HG03575 (cell line): ENCODE results near the gene BARHL1.

ENCODE experiments used
- ATAC-seq: cut with Tn5 transposase; IDR thresholded peaks from one replicate; pipeline ENCODE4 v1.9.1; 2021; ENCODE audit not compliant: unreplicated experiment, insufficient number of reproducible peaks, low FRiP score; ENCODE audit errors: extremely low read depth

BARHL1 gene

GRCh38 chr9:132600326-132600984 lies 18.0 kb downstream of the BARHL1 start:
- ATAC-seq: no peak

GRCh38 chr9:132602207-132602606 lies 19.8 kb downstream of the BARHL1 start:
- no peak for ATAC-seq

DNA sequence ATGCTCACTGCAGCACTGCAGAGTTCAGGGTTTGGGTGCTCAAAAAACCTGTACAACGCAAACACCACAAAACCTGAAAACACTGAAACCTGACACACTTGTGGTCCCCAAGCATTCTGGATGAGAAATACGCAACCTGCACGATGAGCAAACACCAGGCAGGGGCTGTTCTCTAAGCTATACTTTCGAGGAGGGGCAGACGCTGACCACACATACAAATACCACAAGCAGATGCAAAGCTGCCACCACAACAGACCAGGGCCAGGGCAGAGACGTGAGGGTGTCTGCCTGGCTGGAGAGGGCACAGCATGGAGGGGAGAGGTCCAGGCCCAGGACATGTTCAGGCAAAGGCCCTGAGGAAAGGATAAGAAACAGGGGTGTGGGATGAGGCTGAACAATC lies 23.0 kb downstream of the BARHL1 start:
- ATAC-seq: no peak

DNA sequence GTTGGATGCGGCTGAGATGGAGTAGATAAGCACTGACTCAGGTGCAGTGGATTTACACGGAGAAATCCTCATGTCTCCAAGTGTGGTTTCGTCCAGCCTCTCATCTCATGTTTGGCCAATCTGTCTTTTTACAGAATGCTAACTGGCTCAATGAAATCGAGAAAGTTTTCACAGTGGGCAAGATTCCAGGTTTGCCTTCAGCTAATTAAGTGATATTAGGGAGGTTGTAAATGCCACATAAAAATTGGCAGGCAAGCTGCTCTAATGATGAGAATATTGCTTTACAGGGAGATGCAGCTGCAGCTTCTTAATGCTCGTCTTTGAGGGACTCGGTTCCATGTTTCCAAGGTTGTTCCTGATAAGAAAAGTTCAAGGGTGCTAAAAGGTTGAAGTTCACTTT lies 23.7 kb downstream of the BARHL1 start:
- ATAC-seq: no peak

DNA sequence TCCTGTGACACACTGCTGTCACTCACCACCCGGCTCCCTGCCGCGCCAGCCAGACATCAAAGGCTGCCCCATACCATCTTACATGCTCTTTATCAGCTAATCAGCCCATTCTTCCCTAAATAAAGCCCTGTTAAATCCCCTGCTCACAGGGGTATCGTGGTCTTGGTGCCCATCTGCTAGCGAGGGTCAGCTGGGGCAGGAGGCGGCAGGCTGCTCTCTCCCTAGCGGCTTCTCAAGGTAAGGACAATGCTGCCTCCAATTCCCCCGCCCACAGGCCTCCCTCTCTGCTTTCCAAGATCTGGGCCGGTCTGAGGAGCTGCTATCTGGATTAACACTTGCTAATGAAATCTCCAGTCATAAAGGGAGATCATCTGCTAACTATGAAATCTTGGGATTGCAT lies 26.8 kb downstream of the BARHL1 start:
- ATAC-seq: no peak

DNA sequence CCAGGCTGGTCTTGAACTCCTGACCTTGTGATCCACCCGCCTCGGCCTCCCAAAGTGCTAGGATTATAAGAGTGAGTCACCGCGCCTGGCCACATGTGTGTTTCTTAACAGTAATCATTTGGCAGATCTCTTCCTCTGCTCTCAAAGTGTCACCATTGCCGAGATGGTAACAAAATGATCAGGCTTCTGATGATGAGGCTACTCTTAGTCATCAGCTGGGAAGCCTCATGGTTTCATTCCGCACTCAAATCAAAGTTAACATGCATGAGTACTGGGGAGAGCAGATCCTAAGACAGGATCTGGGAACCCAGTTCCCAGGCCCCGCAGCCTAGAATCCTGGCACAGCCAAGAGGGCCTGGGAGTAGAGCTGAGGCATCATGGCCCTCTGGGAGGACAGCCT lies 27.4 kb downstream of the BARHL1 start:
- ATAC-seq: no peak

DNA sequence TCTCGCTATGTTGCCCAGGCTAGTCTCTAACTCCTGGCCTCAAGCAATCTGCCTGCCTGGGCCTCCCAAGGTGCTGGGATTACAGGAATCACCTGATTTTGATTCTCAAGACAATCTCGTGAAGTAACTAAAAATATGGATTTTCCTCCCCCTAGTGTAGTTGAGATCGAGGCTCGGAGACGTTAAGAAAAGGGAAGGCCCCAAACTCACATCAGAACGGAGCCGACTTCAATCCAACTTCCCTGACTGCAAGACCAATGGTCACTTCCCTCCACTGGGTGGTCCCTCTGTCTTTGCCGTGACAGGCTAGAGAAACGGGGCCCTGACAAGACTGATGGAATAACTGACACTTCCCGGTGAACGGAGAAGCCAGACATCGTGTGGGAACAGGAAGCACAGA lies 28.3 kb downstream of the BARHL1 start:
- ATAC-seq: no peak

DNA sequence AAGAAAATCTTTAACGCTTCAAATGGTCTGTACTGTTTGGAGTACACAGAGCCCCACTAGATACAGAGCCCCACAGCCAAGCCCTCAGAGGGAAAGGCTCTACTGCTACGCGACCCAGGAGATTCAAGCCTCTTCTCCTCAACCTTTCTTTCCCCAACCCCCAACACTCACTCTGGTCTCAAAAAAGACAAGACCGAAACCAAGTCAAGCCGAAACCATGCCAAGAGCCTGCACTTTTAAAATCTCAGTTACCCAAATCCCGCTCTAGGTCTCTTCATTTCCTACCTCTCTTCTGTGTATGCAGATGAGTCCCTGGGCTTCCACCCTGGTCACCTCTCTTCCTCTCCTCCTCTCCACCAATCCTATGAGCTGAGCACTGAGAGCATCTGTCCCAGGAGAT lies 31.9 kb downstream of the BARHL1 start:
- no peak for ATAC-seq

DNA sequence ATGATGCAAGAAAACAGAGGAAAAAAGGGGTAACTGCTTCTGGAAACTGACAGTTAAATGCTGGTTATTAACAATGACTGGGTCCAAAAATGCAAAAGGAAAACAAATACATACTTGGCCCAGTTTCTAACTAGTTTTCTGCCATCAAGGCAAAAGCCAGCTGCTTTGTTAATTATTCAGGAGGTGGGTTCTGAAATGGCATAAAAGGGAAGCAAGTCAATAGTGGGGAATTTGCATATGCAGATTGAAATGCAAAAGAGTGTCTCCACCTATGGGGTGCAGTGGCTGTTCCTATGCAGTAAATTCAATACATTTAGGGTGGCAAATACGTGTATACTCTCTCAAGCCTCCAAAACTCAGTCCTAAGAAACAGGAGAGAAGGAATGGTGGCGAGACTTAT lies 33.4 kb downstream of the BARHL1 start:
- ATAC-seq: no peak

DNA sequence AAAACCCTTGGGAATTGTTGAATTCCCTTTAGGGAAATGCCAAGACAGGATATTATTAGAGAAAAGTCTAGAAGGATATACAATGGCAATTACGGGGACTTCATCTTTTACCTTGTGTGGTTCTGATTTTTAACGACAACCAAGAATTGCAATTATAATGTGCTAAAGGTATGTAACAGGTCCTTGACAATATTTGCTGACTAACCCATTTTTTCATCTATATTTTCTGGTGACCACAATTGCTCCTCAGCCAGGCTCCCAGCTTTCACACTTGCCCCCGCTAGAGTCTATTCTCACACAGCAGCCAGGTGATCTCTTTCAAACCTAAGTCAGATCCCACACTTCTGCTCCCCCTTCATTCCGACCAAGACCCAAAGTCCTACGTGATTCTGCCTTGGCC lies 34.3 kb downstream of the BARHL1 start:
- no peak for ATAC-seq

DNA sequence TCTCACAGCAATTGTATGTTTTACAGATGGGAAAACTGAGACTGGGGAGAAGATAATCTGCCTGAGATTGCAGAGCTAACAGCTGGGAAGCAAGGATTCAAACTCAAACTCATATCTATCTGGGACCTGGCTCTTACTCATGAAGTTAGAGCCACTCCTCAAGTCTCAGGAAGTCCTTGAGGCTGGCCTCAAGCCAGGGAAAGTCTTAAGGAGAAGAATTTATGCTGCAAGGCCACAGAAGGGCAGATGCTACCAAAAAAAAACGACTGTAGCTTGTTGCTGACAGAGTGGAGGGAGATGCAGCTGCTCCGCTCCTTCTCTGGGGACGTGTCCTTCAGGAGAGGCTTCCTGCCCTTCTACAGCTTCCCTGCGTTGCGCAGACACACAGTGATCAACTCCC lies 39.8 kb downstream of the BARHL1 start:
- ATAC-seq: no peak

DNA sequence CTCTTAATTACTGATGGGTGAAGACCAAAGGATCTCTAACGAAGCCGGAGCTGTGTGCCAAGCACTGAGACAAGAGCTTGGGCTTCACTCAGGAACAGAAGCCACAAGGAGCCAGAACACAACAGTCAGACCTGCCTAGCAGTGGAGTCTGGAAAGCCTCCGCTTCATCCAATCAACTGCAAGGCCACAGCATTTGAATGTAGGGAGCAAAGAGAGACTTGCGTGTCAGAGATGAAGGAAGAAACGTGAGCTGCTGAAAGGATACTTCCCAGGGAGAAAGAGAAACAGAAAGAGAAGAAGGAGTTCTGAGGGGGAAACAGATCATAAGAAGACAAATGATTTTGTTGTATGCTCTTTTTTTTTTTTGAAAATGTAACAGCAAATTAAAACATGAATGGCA lies 43.9 kb downstream of the BARHL1 start:
- ATAC-seq: no peak

DNA sequence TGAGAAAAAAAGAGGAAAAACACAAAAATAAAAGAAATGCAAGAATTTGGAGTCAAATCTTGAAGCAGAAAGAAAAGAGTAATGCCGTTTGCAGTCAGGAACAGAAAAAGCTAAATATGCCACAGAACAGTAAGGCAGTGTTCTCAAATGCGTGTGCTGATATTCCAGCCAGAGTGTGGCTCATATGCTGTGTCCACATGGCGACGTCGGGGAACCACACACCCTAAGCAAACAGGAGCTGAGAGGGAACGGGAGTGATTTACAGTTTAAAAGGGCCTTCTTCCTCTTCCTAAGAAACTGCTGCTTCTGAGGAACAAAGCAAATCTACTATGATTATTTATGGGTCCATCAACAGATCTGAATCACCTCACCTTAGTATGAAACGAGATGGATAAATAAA lies 44.7 kb downstream of the BARHL1 start:
- no peak for ATAC-seq

DNA sequence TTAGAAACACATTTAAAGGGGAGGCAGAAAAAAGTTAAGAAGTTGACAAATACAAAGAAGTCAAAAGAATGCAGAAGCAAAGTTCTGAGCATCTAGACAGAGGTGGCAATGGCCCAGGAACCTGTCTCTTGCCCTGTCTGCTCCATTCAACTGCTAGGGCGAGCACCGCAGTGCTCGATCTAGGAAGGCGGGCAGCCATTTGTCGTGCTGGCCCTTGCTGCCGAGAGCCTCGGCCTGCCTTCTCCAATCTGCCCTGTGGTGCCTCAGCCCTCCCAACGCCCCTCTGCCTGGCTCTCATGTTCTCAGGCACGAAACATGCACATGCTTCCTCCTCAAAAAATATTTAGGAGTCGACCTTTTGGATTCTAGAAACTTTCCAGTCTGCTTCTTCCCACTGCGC lies 45.2 kb downstream of the BARHL1 start:
- no peak for ATAC-seq

DNA sequence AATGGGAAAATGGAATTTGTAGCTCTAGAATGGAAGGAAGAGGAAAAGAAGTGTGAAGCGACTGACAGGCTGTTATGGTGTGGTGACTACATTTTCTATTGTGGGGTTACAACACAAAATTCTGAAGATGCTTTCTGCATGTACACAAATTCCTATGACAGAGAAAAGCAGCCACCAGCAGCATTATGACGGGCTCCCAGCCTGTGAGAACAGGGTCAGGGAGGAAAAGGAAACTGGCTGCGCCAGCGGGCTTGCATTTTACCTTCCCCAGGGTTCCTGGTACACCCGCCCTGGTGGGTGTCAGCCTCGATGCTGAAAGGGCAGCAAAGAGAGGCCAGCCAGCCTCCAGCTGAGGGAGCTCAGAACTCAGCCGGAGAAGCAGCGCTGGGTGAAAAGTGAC lies 46.3 kb downstream of the BARHL1 start:
- ATAC-seq: no peak

GRCh38 chr9:132630116-132630515 lies 47.7 kb downstream of the BARHL1 start:
- ATAC-seq: no peak

GRCh38 chr9:132630811-132631210 lies 48.4 kb downstream of the BARHL1 start:
- no peak for ATAC-seq

- no peak for ATAC-seq
Observed at GRCh38 chr9:132631280-132631679, 48.9 kb downstream of the BARHL1 start.

GRCh38 chr9:132631685-132632084 lies 49.3 kb downstream of the BARHL1 start:
- no peak for ATAC-seq

DNA sequence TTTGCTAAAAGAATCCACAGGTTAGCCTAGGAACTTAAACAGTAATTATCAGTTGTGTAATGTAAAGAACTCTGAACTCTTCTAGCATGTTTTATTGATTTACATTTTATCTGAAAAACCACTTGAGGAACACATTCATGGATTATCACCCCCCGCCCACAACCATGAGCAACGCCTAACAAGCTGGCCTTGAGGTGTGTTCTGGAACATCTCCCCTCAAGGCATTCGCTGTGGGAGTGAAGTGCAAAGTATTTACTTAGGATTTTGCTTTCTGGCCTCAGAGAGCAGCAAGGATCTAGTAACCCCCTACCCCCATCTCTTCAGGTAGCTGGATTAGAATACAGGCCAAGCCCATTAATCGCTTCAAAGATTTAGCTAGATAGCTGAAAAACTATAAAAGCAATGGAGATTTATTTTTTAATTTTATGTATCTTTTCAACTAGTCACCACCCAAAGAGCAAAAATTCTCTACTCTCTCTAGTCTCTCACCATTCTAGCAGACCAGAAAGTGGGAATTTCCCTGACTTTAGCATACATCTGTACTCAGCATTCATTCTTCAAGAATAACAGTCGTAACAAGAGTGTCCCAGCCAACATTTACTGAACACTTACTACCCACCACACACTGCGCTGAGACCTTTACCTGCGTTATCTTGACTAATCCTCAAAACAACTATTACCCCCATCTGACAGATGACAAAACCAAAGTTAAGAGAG lies 50.2 kb downstream of the BARHL1 start:
- ATAC-seq: no peak

GRCh38 chr9:132634327-132634726 lies 51.9 kb downstream of the BARHL1 start:
- ATAC-seq: no peak
